Activated naive CD8-positive, alpha-beta T cell treated with anti-CD3 and anti-CD28 coated beads for 36 hours (primary cell): ENCODE results near the gene CDR2. TPM values are rescaled to one million over a fixed set of nuclear protein-coding genes. Genes with fewer than 3 reads are reported as not detected.

Source experiments
- DNase-seq: peaks from one replicate; pipeline ENCODE4 v3.0.0; 2021
- H3K27ac Mint-ChIP-seq: one replicate; pipeline ENCODE4 v1.8.0; 2022; ENCODE audit warnings: mild to moderate bottlenecking, moderate library complexity, mixed read lengths
- H3K27me3 Mint-ChIP-seq: one replicate; pipeline ENCODE4 v1.8.0; 2022; ENCODE audit warnings: mild to moderate bottlenecking, mixed read lengths
- H3K36me3 Mint-ChIP-seq: one replicate; pipeline ENCODE4 v1.8.0; 2021; ENCODE audit warnings: mild to moderate bottlenecking, mixed read lengths
- H3K4me1 Mint-ChIP-seq: one replicate; pipeline ENCODE4 v1.8.0; 2021; ENCODE audit warnings: mixed read lengths
- H3K4me3 Mint-ChIP-seq: one replicate; pipeline ENCODE4 v1.8.0; 2022; ENCODE audit warnings: mild to moderate bottlenecking, moderate library complexity, mixed read lengths
- H3K9me3 Mint-ChIP-seq: one replicate; pipeline ENCODE4 v1.8.0; 2022; ENCODE audit warnings: mixed read lengths
- total RNA-seq, 2 experiments: library from RNA; stranded (reverse); gene quantifications; one replicate each; pipeline ENCODE4 v1.2.3, GENCODE V29; 2021

The CDR2 gene
- total RNA-seq, 2 experiments from 2014 or later, result 31.6 to 34.7 TPM

DNA sequence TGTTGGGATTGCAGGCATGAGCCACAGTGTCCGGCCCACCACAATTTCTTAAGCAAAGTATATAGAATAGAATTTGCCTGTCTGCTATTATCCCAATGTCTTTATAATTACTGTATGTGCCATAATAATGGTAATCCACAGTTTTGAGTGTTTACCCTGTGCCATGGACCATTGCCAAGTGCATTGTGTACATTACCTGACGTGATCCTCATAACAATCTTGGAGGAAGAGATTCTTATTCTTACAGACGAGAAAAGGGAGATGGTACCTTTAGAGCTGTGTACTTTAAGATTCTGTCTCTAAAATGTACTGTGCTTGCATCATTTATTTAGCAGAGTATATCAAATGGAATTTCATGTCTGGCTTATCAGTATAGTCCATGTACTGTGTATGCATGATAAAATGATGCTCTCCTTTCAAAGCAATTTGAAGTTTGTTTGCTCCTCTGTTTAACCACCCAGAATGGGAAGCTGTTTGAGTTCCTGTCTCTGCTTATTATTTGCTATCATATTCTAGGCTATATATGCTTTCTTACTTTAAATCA lies 13.8 kb upstream of the CDR2 start:
- Mint-ChIP-seq H3K4me3 (no peak overlapping the region), H3K4me1 (no peaks in the 10 kb centered on the region), H3K9me3 (no peaks in the 10 kb centered on the region), H3K27ac (no peak overlapping the region), H3K36me3 (no peaks in the 10 kb centered on the region), H3K27me3 (no peaks in the 10 kb centered on the region)
- no peak for DNase-seq

DNA sequence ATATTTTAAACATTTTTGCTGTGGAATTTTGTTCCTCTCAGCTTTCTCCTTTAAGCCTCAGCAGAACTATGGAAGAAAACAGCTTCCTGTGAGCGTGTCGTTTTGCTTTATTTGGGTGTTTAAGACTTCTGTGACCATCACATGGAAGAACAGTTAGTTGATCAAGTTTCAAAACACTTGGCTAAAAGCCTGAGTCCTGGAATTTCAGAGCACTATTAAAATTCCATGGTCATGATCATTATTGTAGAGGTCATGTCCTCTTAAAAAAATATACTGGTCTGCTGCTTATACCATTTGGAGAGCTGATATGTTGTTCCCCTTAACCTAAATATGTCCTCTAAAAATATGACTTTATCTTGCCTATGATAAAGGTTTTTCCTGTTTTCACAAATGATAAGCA lies 12.6 kb upstream of the CDR2 start:
- Mint-ChIP-seq H3K9me3 (no peaks in the 10 kb centered on the region), H3K27me3 (no peaks in the 10 kb centered on the region), H3K4me3 (no peak overlapping the region), H3K4me1 (peaks cover 4% of the 10 kb centered on the region), H3K27ac (no peak overlapping the region), H3K36me3 (no peaks in the 10 kb centered on the region)
- DNase-seq, result no peak

- Mint-ChIP-seq H3K27me3 (no peaks in the 10 kb centered on the region), H3K27ac (no peak overlapping the region), H3K36me3 (no peaks in the 10 kb centered on the region), H3K4me3 (no peak overlapping the region), H3K4me1 (peaks cover 18% of the 10 kb centered on the region), H3K9me3 (no peaks in the 10 kb centered on the region)
- no peak for DNase-seq
Measured at GRCh38 chr16:22385196-22385595, 10.8 kb upstream of the CDR2 start.

GRCh38 chr16:22383827-22384226 lies 9.4 kb upstream of the CDR2 start:
- H3K4me3 Mint-ChIP-seq, result no peak overlapping the region
- H3K36me3 Mint-ChIP-seq, result no peaks in the 10 kb centered on the region
- H3K27me3 Mint-ChIP-seq, result no peaks in the 10 kb centered on the region

DNA sequence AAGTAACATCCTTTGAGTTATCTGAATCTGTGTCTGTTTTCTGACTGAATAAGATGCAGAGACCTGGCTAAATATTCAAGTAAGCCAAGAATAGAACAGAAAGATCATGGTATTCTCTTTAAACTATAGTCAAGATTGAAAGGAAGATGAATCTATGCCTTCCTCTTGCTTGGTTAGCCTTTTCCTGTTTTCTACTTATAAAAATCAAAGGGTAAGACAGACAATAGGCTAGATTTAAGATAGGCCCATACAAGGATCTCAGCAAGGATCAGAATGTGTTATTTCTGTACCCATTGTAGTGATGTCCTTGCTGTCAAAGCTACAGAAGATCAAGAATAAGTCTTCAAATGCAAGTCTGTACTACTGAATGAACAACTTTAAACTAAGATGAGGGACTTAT lies 7.0 kb upstream of the CDR2 start:
- Mint-ChIP-seq H3K27me3 (no peaks in the 10 kb centered on the region), H3K27ac (peak overlapping the region; percentile 39), H3K9me3 (no peaks in the 10 kb centered on the region), H3K4me3 (no peak overlapping the region), H3K4me1 (peaks cover 18% of the 10 kb centered on the region), H3K36me3 (no peaks in the 10 kb centered on the region)
- DNase-seq, result no peak

More at GRCh38 chr16:22383827-22384226, 9.4 kb upstream of the CDR2 start:
- Mint-ChIP-seq H3K27ac (no peak overlapping the region), H3K4me1 (peaks cover 18% of the 10 kb centered on the region), H3K9me3 (no peaks in the 10 kb centered on the region)
- no peak for DNase-seq

GRCh38 chr16:22380529-22380928 lies 6.1 kb upstream of the CDR2 start:
- Mint-ChIP-seq H3K4me3 (no peak overlapping the region), H3K27me3 (no peaks in the 10 kb centered on the region), H3K27ac (no peak overlapping the region), H3K9me3 (no peaks in the 10 kb centered on the region), H3K4me1 (peaks cover 22% of the 10 kb centered on the region), H3K36me3 (no peaks in the 10 kb centered on the region)
- DNase-seq, result no peak

DNA sequence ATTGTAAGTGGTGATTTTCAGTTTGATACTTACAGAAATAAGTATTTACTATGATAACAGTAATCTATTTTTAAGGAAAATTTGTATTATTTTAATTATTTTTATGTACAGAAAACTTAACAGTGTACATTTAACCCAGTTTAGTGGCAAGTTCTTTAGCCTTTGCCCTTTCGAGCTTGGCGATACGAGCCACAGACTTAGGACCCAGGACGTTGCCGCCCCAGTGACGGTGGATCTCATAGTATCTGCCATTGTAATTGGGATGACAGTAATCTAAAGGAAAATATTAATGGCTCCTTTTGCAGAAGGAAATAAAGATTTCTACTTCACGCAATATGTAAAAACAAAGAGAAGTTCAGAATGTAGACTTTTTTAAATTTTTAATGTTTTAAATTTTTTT lies 5.2 kb upstream of the CDR2 start:
- no peaks in the 10 kb centered on the region for H3K9me3 Mint-ChIP-seq
- H3K4me3 Mint-ChIP-seq, result no peak overlapping the region
- H3K27me3 Mint-ChIP-seq, result no peaks in the 10 kb centered on the region
- no peak for DNase-seq
- H3K27ac Mint-ChIP-seq, result no peak overlapping the region
- no peaks in the 10 kb centered on the region for H3K36me3 Mint-ChIP-seq
- H3K4me1 Mint-ChIP-seq, result peaks cover 26% of the 10 kb centered on the region

GRCh38 chr16:22375963-22376640 lies 1.7 kb upstream of the CDR2 start:
- no peak for DNase-seq
- Mint-ChIP-seq H3K9me3 (no peaks in the 10 kb centered on the region), H3K36me3 (peaks cover 22% of the 10 kb centered on the region), H3K4me1 (peaks cover 36% of the 10 kb centered on the region), H3K27ac (no peak overlapping the region), H3K4me3 (no peak overlapping the region), H3K27me3 (no peaks in the 10 kb centered on the region)

- no peaks in the 10 kb centered on the region for H3K9me3 Mint-ChIP-seq
- H3K27ac Mint-ChIP-seq, result peak overlapping the region; percentile 45
- H3K4me3 Mint-ChIP-seq, result peak overlapping the region; percentile 94
- H3K36me3 Mint-ChIP-seq, result peaks cover 30% of the 10 kb centered on the region
- H3K4me1 Mint-ChIP-seq, result peaks cover 39% of the 10 kb centered on the region
- no peak for DNase-seq
- H3K27me3 Mint-ChIP-seq, result no peaks in the 10 kb centered on the region
Measured at GRCh38 chr16:22375117-22375962, 921 bp upstream of the CDR2 start.

- H3K4me3 Mint-ChIP-seq, result peak overlapping the region; percentile 94
- peak; percentile 51 for DNase-seq
- H3K9me3 Mint-ChIP-seq, result no peaks in the 10 kb centered on the region
- no peaks in the 10 kb centered on the region for H3K27me3 Mint-ChIP-seq
- peaks cover 52% of the 10 kb centered on the region for H3K4me1 Mint-ChIP-seq
- peak overlapping the region; percentile 89 for H3K27ac Mint-ChIP-seq
- peaks cover 36% of the 10 kb centered on the region for H3K36me3 Mint-ChIP-seq
Measured at GRCh38 chr16:22373662-22374310, 633 bp downstream of the CDR2 start.

DNA sequence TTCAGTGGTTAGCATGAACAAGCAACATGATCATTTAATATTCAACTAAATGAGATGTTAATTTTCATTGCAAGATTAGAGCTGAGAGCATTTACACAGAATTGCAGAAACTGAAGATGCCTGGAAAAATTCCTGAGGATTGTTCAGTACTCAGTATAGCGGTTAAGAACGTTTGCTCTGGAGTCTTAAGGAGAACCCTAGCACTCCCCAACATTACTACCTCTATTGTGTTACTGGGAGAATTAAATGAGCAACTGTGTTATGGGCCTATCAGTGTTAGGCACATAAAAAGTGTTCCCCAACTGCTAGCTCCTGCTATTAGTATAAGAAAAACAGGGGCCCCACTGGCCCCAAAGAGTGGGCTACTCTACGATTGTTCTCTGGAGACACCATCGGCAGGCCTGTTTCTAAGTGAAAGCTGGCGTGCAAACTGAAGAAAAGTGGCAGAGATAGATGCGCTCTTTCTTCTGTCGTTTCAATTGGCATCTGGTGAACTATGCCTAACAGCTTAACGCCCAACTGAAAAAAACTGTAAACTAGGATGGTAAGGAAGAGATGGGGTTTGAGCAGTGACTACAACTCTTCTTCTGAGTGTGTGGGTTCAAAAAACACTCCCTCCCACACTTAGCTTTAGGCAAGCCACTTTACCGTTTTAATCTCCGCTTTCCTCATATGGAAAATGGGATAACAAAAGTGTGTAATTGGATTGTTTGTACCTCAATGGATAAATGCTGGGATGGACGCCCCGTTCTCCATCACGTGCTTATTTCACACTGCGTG lies 1.3 kb downstream of the CDR2 start:
- Mint-ChIP-seq H3K4me3 (peak overlapping the region; percentile 94), H3K36me3 (peaks cover 38% of the 10 kb centered on the region), H3K27ac (peak overlapping the region; percentile 89), H3K9me3 (no peaks in the 10 kb centered on the region), H3K27me3 (no peaks in the 10 kb centered on the region), H3K4me1 (peaks cover 58% of the 10 kb centered on the region)
- no peak for DNase-seq

GRCh38 chr16:22370038-22370820 lies 4.2 kb downstream of the CDR2 start:
- no peak for DNase-seq
- Mint-ChIP-seq H3K4me3 (no peak overlapping the region), H3K4me1 (peaks cover 69% of the 10 kb centered on the region), H3K27ac (peak overlapping the region; percentile 62), H3K36me3 (peaks cover 54% of the 10 kb centered on the region), H3K9me3 (peaks cover 1% of the 10 kb centered on the region), H3K27me3 (no peaks in the 10 kb centered on the region)

DNA sequence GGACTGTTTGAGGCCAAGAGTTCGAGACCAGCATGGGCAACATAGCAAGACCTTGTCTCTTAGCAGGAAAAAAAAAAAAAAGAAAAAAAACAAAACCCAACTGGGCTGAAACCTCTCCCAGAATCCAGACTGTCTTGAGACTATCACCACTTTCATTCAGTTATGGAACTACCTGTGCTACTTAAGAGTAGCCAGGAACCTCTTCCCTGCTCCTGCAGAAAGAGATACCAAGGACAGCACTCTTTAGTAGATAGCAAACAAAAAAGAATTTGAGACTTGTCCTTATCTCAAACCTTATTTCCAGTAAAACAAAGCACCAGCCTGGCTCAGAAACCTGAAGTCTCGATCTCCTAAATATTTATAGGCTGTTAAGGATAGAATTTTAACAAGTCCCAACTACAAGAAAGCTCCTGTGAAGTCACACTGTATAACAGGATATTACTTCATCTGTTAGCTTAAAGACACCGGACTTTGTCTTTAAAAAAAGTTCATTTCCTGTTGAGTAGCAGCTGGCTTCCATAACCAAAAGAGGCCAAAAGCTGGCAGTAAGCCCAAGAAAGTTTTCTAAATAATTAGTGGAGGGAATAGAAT lies 5.1 kb downstream of the CDR2 start:
- DNase-seq, result no peak
- H3K36me3 Mint-ChIP-seq, result peaks cover 63% of the 10 kb centered on the region

More for the DNA sequence above, 5.1 kb downstream of the CDR2 start:
- H3K27me3 Mint-ChIP-seq, result no peaks in the 10 kb centered on the region
- H3K27ac Mint-ChIP-seq, result peak overlapping the region; percentile 69
- H3K4me3 Mint-ChIP-seq, result no peak overlapping the region
- H3K9me3 Mint-ChIP-seq, result peaks cover 1% of the 10 kb centered on the region
- peaks cover 74% of the 10 kb centered on the region for H3K4me1 Mint-ChIP-seq
